GM21576 (cell line): ENCODE measurements around the gene OBSCN.
"Not testable (repeated sequence)": the region's sequence is repeated elsewhere in the genome, so short reads cannot be mapped to it uniquely, and the experiment has no call there.

Source experiments
- ATAC-seq: cut with Tn5 transposase; IDR thresholded peaks from one replicate; pipeline ENCODE4 v1.9.1; 2021; ENCODE audit warnings: mild to moderate bottlenecking, moderate library complexity; ENCODE audit not compliant: unreplicated experiment

The OBSCN gene

DNA sequence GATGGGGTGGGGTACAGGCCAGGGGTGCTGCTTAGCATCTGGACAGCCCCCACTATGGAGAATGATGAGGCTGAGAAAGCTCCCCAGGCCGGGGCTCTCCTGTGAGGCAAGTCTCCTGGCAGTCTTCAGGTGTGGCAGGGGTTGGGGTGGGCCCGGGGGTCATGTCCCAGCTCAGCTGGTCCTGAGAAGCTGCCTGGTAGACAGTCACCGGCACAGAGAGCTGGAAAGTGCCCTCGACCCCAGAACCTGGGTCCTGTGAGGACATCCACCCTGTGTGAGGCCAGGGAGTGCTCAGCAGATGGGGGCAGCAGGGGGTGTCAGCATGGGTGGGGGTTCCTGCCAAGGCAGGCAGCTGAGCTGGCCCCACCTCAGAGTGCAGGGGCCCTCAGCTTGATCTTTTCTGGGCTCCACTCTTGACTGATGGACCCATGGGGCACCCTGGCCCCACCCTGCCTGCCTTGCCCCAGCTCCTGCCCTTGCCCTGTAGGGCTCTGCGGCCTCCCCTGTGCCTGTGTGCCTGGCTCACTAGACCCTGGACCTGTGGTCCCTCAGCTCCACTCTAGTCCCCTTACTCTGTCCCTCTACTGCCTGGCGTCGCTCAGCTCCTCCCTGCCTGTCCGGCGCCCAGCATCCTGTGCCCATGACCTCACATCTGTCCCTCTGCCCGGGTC, 36.5 kb upstream of the OBSCN start:
- no peak for ATAC-seq

DNA sequence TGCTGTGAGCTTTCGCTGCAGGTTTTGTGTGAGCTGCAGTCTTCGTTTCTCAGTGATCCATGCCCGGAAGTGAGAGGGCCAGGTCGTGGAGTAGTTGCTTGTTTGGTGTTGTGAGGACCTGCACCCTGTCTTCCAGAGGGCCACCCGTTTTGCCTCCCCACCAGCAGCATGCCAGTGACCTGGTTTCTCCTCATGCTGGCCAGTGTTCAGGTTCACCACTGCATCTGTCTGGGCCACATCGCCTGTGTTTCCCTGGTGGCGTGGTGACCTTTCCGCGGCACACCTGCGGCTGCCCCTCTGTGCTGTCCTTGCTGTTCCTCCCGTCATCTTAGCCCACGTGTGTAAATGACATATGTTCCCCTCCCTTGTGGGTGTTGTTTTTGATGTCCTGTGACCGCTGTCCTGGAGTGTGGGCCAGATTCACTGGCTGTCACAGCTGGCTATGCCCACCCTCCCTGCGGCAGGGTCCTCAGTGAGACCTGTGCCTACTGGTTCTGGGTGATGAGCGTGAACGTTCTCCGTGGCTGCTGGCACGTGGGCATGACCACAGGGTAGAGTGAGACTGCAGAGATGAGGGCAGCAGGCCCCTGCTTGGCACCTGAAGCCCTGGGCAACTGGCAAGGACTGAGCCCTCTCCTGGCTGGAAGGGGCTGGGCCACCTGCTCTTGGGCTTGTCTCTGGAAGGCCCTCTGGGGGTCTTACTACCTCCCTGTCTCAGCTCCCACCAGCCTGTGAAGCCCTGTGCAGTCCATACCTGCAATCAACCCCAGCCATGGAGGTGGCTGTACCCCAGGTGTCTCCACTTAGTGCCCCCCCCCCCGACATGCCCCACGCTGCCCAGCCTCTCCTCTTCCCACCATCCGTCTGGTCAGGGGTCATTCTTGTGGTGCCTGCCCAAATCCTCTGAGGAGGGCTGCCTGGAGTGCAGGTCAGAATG, 35.0 kb upstream of the OBSCN start:
- no peak for ATAC-seq

DNA sequence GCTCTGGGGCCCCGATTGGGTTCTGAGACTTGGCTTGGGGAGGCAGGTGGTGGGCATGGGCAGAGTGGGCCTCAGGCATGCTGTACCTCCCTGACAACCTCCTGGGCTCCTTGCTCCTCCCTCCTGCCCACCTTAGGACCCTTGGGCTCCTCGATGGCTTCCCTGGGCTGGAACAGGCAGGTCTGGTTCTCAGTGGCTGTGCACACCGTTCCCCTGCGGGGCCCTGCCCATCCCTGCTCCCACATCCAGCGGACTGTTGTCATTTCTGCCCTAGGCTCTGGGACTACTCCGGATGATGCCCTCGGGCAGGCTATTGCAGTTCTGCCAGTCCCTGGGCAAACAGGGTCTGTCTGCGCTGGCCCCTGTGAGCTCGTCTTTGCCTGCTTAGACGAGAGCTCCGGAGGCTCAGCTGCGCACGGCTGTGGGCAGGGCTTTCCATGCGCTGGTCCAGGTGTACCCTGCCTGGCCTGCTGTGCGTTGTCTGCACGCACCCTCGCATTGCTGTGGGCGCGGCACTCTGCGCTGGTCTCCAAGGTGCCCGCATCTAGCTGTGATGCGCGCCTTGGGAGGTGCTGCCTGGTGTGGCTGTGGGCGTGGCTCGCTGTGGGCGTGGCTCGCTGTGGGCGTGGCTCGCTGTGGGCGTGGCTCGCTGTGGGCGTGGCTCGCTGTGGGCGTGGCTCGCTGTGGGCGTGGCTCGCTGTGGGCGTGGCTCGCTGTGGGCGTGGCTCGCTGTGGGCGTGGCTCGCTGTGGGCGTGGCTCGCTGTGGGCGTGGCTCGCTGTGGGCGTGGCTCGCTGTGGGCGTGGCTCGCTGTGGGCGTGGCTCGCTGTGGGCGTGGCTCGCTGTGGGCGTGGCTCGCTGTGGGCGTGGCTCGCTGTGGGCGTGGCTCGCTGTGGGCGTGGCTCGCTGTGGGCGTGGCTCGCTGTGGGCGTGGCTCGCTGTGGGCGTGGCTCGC, 34.0 kb upstream of the OBSCN start:
- ATAC-seq: not testable (repeated sequence)

DNA sequence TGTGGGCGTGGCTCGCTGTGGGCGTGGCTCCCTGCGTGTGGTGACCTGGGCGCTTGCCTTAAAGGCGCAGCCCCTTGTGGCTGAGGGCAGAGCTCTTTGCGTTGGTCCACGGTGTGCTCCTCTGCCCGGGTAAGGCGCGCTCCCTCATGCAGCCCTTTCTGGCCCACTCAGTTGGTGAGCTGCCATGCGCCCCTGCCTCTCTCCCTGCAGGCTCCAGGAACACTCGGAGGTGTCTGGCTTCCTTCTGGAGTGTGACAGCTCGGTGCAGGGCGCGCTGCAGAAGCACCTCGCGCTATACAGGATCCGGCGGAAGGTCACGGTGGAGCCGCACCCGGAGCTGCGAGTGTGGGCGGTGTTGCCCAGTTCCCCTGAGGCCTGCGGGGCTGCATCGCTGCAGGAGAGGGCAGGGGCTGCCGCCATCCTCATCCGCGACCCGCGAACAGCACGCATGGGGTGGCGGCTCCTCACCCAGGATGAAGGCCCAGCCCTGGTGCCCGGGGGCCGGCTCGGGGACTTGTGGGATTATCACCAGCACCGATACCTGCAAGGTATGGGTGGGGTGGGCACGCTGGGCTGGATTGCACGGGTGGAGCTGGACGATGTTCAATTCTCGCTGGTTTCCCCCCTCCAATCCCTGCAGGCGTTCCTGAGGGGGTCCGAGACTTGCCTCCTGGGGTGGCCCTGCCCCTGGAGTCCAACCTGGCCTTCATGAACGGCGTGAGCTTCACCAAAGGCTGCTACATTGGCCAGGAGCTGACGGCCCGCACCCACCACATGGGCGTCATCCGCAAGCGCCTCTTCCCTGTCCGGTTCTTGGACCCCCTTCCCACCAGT, 33.1 kb upstream of the OBSCN start:
- no peak for ATAC-seq

DNA sequence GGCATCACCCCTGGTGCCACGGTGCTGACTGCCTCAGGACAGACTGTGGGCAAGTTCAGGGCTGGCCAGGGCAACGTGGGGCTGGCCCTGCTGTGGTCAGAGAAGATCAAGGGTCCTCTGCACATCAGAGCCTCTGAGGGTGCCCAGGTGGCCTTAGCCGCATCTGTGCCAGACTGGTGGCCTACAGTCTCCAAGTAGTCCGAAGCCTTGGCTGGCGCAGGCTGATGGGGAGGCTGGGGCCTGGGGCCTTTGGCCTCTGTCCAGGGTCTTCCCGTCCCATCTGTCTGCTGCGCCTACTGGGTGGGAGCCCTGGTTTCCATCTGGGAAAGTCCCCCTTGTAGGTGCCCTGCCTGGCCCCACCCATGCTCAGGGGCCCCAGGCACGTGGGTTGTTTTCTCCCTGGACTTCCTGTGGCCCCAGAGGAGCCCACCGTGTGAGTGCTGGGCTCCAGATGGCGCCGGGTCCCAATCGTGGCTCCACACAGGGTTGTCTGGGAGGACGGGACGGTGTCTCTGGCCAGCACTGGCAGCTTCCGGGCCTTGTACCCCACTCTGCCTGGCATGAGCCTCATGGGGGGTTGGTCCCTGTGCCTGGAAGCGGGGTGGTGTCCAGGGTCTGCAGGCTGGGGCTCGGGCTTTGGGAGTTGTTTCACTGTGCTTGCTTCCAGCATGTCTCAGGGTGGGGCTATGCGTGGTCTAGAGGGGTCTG, 32.4 kb upstream of the OBSCN start:
- no peak for ATAC-seq

DNA sequence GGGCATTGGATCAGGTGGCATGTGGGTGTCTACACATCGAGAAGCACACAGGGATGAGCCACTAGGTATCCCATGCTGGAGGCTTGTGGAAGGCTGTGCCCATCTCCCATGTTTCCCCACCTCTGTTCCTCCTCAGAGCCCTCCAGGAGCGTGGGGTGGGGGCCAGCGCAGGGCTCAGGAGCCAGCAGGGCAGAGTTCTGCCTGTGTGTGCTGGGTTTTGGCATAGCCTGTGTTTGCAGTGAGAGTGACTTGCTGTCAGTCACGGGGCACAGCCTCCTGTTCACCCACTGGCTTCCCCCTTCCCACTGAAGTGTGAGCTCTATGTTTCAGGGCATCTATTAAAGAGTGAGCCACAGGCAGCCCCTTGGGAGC, 31.8 kb upstream of the OBSCN start:
- ATAC-seq: no peak

DNA sequence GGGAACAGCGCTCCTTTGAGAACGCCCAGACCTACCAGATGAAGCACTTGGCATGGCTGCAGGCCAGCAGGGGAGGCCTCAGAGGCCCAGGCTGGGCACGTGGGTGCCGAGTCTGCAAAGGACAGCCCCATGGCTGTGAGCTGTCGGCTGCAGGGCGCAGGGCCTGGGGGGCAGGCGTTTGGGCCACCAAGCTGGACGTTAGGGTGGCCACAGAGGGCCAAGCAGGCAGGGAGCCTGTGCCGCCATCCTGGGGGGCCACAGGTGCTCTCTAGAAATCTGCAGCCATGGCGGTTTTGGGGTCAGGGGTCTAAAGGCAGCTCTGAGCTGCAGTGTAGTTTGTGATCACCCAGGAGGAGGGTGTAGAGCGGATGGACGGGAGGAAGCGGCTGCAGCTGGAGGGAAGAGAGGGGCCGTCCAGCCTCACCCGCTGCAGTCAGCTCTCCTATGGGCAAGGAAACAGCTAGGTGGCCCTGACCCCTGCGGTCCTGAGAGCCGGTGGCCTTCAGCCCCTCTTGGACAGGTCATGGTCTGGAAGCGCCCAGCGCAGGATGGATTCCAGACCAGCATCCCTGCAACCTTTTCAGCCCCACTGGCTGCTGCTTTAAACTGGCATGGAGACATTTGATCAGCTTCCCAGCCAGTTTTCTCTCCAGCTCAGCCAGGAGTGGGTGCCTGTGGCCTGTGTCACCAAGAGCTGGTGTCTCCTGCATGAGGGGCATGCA, 31.2 kb upstream of the OBSCN start:
- ATAC-seq: no peak

DNA sequence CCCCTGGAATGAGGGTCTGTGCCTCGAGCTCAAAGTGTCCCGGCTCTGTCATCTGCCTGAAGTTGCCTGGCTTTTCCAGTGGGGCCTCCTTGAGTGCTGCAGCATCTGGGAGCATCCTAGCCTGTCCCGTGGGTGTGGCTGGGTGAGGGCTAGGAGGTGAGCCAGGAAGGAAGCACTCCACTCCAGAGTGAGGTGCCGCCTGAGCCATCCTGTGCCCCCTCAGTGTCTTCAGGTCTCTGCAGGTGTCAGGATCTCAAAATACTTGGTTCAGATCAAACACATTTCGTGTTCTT, 30.7 kb upstream of the OBSCN start:
- no peak for ATAC-seq

DNA sequence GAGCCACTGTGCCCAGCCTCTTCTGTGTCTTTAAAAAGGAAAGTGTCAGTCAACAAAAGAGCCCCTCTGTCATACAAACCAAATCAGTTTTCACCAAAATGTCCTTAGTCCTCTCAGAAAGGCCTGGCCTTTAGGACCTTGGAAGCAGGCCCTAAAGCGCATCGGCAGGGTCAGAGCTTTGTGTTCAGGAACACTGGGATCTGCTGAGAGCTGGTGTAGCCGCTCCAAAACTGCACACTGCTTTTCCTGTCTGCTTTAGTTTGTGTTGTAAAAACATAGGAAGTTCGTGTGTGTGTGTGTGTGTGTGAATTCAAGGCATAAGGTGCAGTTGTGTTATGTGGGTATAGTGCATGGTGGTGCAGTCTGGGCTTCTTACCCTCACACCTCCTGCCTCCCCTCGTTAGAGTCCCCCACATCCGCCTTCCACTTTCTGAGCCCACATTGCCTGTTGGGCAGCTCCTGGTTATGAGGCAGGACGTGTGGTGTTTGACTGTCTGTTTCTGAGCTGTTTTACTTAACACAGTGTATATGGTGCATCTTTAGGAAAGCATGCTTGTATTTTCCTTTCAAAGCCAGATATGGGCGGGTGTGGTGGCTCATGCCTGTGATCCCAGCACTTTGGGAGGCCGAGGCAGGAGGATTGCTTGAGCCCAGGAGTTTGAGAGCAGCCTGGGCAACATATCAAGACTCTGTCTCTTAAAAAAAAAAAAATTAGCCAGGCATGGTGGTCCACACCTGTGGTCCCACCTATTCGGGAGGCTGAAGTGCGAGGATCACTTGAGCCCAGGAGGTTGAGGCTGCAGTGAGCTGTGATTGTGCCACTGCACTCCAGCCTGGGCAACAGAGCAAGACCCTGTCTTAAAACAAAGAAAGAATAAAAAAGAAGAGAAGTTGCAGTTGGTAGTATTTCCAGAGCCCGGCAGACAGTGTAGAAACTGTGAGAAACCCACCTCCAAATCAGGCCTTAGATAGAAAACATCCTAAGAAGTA, 29.8 kb upstream of the OBSCN start:
- ATAC-seq: no peak

DNA sequence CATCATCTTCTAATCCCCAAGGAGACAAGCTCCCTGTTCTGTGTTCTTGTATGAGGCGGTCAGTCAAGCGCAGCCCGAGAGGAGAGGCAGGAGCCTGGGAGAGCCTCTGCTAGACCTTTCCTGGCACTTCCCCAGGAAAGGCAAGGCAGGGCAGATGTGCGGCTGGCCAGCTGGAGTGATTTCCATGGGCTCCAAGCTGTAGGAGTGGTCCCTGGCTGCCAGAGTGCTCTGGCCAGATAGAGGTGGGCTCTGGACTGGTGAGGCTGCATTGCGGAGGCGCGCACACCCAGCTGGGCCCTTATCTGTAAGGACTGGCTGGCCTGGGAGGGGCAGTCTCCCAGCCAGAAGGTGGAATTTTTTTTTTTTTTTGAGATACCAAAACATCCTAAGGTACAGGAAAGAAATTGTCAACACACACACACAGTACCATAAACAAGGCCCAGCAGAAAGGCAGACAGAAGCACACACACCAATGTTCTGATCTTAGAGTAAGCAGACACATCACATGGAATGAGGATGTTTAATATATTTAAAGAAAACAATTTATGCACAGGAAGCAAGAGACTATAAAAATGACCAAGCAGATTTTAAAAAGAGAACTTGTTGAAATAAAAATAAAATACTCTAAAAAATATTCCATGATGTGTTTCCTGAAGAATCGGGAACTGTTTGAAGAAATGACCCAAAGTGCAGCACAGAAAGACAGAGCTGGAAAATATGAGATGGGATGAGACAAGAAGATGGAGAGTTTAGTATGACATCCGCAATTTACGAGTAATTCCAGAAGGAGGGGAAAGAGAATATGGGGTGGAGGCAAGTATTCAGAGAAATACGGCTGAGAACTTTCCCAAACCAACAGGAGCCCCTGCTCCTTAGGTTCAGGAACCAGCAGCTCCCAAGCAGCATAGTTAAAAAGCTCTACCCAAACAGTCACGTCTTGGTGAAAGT, 28.8 kb upstream of the OBSCN start:
- ATAC-seq: no peak

DNA sequence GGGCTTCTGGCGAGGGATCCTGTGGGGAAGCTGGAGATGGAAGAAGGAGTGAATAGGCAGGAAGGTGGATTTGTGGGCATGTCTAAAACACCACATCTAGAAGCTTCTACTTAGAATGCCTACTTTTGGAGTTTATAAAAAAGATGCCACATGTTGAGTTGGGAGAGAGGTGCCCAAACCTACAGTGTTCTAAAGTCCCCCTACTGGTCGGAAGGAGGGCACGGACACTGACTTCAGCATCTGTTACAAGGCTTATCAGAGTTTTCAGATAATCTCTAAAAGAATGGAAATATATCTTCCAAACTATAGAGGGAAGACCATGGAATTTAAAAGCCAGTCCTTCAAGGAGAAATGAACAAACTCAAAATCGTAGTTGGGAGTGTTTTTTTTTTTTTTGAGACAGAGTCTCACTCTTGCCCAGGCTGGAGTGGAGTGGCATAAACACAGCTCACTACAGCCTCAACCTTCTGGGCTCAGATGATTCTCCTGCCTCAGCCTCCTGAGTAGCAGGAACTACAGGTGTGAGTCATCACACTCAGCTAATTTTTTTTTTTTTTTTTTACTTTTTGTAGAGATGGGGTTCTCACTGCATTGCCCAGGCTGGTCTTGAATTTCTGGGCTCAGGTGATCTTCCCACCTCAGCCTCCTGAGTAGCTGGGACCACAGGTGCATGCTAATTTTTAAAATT, 27.4 kb upstream of the OBSCN start:
- no peak for ATAC-seq

DNA sequence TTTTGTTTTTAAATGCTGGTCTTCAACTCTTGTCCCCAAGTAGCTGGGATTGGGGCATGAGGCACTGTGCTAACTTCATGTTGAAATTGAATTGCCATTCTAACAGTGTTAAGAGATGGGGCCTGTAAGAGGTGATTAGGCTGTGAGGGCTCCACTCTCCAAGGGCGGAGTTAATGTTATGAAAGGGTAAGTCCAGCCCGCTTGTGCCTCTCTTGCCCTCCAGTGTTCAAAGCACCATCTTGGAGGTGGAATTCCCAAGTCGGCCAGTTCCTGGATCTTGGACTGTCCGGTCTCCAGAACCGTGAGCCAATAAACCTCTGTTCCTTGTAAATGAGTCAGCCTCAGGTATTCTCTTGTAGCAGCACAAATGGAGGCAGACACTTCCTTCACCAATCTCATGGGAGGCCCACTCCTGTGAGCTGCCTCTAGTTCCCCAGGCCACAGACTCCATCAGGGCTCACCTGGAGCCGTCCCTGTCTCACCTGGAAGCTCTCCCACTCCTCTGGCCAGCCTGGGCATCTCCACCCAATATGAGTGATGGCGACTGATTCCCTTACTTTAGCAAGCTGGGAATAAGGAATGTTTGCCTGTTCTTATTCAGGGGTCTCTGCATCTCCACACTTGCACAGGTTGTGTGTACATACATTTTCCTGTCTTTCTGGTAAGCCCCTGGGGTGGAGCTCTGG, 26.7 kb upstream of the OBSCN start:
- ATAC-seq: no peak

DNA sequence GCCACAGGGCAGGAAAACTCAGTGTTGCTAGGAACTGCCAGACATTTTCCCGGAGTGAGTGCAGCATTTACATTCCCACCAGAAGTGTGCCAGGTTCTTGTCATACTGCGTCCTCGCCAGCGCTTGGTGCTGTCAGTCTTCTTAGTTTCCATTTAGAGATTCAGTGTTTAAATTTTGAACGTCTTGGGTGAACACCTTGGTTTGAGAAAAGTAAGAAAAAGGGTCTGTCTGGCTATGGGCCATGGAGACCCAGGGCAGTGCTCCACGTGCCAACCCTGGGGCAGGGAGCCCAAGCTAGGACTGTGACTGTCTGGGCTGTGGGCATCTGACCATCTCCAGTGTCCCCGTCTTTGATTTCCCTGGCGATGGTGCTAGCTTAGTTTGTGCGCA, 26.2 kb upstream of the OBSCN start:
- no peak for ATAC-seq

DNA sequence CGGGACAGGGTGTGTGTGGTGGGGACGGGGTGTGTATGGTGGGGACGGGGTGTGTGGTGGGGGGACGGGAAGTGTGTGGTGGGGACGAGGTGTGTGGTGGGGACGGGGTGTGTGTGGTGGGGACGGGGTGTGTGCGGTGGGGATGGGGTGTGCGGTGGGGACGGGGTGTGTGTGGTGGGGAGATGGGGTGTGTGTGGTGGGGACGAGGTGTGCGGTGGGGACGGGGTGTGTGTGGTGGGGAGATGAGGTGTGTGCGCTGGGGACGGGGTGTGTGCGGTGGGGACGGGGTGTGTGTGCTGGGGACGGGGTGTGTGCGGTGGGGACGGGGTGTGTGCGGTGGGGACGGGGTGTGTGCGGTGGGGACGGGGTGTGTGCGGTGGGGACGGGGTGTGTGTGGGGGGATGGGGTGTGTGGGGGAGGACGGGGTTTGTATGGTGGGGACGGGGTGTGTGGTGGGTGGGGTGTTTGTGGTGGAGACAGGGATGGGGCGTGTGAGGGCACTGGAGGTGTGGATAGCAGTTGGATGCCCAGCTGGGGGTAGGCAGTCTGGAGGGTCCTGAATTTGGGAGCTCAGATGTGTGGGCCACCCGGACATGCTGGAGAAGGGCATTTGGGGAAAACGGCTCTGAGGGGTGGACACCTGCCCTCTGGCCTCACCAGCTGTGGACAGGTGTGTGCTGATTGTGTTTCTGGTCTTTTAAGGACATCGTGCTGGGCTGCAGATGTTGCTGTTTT, 25.4 kb upstream of the OBSCN start:
- ATAC-seq: no peak

DNA sequence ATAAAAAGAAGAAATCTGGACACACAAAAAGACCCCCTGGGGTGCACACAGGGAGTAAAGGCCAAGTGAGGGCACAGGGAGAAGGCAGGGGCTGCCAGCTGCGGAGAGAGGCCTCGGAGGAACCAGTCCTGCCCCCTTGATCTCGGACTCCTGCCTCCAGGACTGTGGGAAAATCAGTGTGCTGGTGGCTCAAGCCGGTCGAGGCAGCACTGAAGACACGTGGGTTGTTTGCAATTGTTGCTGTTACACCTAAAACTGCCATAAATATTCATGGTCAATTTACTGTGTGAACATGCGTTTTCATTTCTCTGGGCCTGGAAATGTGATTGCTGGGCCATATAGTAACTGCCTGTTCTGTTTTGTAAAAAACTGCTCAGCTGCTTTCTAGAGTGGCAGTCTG, 23.7 kb upstream of the OBSCN start:
- ATAC-seq: no peak
